Pons (tissue), 1 donor: ENCODE results near the gene TIE1.

Experiments used
- DNase-seq: peaks from one replicate; pipeline ENCODE4 v3.0.0-alpha.2; 2016; ENCODE audit warnings: low spot score

The TIE1 gene

GRCh38 chr1:43300378-43301094 lies at the start of gene TIE1:
Gene TIE1 (plus strand): TSS chr1:43300982. CDS start chr1:43301072, 90 bp downstream.
- no peak for DNase-seq

GRCh38 chr1:43251024-43251423 lies 49.8 kb upstream of the TIE1 start:
- DNase-seq = no peak

DNA sequence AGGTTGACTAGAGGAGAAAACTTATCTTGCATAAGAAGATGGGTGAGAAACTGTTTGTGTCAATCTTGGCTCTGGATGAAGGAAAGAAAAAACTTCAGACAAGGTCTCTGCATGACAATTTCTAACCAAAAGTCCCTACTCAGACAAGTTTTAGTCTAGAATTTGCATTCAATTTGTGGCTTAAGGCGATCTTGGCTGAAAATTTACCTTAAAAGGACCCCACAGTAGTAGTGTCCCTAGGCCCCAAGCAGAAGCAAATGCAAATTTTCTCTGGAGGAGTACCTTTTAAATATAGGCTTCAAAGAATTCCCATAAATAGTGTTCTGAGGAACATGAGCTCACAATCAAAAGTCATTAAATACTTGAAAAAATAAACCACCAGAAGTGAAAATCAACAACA lies 48.6 kb upstream of the TIE1 start:
- DNase-seq = no peak

DNA sequence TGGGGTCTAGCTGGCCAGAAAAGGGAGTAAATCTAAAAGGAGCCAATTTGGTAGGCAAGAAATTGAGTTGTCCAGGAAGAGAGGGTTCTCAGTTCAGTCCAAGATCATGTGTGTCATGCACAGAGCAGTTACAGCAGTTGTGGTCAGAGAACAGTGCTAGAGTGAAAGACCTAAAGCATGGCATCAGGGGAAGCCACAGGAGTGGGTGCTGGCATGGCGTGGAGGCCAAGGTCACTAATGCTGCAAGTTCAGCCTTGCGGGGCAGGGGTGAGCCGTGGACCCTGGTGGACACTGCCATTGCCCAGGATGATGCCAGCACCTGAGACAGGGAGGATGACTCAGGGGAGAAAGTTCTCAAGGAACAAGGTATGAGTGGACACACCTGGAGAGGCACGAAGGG lies 47.6 kb upstream of the TIE1 start:
- DNase-seq = no peak

GRCh38 chr1:43253876-43254275 lies 46.9 kb upstream of the TIE1 start:
- no peak for DNase-seq

- DNase-seq = no peak
These were observed 45.2 kb upstream of the TIE1 start for GRCh38 chr1:43255438-43256210.

DNA sequence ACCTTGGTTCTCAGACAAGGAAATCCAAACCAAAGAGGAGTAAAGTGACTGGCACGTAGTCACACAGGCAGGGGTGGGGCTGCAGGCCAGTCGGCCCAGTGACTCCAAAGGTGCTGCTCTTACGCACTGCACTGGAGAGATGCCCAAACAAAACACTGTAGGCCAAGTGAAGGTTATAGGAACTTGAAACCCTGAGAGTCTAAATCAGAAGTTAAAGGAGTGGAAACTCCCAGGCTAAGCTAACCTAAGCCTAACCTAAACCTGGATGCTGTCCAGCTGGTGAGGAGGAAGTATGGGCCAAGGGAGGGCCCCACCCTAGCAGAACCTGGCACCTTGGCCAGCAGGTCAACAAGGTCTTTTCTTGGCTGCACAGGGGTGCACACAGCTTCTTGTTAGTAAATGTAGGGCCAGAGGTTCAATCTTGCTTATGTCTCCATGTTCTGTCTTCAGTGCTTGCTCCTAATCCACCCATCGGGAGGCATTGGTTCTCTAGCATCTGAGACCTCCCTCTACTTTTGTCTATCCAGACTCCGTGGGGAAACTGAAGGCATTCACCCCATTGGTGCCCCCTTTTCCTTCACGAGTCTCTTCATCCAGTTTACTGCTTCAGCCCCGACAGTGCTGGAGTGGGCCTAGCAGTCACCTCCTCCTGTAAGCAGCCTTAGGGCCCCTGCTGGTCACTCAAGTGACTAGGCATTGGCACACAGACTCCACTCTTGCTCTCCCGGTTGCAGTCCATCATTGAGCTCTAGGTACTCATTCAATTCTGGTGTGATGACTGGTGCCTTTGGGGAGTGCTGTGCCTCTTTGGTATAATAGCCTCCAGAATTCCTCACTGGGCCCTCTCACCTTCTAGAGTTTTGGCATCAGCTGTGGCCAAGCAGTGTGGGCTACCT lies 43.9 kb upstream of the TIE1 start:
- DNase-seq = no peak

GRCh38 chr1:43258370-43258769 lies 42.4 kb upstream of the TIE1 start:
- no peak for DNase-seq

DNA sequence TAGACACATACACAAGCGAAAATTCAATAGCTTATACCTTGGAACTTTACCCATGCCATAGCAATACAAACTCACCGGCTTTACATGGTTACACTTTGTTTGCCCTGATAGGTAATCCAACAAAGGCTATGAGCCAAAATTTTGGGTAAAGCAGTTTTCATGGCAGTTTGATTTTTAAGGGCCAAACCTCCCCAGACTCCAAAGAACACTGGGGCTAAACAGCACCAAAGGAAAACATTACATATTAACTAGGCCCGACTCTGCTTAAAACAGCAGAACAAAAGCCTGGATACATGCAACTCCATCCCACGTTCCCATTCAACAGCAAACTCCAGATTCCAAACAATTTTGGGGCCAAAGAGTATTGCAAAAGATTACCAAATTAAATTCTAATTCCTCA lies 35.4 kb upstream of the TIE1 start:
- DNase-seq = no peak

DNA sequence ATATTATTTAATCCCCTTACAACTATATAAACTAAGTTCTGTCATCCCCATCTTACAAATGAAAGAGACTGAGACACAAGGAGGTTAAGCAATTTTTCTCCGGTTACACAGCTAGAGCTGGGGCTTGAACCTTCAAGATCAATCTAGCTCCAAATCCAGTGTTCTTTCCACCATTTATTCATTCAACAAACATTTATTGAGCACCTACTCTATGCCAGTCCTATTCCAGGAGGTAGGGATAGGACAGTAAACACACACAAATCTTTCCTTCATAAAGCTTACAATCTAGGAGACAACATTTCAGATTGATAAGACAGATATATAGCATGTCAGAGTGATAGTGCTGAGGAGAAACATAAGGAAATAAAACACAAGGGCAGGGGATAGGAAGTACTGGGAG lies 33.9 kb upstream of the TIE1 start:
- no peak for DNase-seq

DNA sequence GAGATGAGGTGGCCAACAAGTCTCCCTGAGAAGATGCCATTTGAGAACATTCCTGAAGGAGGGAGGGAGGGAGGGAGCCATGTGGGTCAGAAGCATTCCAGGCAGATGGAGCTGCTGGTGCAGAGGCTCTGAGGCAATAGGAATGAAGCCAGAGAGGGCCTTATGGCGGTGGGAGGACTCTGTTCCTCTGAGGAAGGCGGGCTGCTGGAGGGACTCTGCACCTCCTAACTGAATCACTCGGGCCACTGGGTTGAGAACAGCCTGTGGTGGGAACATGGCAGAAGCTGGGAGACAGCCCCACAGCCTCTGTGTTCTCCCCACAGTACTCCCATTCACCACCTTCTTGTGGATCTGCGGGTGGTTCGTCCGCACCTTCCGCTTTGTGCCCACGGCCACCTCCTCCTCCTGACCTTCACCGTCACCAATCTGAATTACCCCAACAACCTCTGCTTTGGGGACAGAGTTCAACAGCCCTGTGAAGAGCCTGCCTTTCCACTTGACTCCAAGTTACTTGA lies 33.4 kb upstream of the TIE1 start:
- no peak for DNase-seq

- DNase-seq = no peak
These were observed 32.9 kb upstream of the TIE1 start for GRCh38 chr1:43267818-43268425.

DNA sequence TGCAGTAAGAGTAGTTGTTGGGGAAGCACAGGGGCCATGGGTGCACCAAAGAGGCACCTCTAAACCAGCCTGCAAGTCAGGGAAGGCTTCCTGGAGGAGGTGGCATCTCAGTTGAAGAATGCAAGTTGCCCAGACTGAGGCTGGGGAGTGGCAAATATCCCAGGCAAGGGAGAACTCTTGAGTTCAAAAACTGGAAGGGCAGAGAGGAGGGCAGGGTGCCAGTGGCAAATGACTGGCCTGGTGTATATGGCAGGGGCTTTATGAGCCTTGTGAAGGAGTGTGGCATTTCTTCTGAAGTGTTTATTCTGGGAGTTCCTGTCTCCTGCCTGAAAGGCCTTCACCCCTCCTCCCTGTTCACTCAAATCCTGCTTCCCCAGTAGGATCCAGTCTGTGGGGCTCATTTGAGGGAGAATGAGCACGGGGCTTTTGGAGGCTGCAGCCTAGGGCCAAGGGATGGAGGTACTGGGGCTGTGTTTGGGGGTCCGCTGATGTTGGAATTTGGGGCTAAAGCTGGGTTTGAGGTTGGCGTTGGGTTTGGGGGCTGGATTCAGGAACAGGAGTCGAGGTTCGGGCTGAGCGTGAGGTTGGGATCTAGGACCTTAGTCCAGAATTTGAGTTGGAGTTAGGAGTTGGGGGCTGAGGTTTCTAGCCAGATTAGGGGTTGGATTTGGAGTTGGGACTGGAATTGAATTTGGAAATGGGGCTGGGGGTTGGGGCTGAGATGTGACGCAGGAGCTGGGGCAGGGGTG lies 31.0 kb upstream of the TIE1 start, which contains the start of gene TMEM125:
TMEM125 (plus strand) TSS at position 357 of the 749 bp plus-strand sequence. CDS start 2,740 bp downstream, outside the sequence.
- no peak for DNase-seq

- no peak for DNase-seq
These were observed 30.2 kb upstream of the TIE1 start for GRCh38 chr1:43270421-43271095.

DNA sequence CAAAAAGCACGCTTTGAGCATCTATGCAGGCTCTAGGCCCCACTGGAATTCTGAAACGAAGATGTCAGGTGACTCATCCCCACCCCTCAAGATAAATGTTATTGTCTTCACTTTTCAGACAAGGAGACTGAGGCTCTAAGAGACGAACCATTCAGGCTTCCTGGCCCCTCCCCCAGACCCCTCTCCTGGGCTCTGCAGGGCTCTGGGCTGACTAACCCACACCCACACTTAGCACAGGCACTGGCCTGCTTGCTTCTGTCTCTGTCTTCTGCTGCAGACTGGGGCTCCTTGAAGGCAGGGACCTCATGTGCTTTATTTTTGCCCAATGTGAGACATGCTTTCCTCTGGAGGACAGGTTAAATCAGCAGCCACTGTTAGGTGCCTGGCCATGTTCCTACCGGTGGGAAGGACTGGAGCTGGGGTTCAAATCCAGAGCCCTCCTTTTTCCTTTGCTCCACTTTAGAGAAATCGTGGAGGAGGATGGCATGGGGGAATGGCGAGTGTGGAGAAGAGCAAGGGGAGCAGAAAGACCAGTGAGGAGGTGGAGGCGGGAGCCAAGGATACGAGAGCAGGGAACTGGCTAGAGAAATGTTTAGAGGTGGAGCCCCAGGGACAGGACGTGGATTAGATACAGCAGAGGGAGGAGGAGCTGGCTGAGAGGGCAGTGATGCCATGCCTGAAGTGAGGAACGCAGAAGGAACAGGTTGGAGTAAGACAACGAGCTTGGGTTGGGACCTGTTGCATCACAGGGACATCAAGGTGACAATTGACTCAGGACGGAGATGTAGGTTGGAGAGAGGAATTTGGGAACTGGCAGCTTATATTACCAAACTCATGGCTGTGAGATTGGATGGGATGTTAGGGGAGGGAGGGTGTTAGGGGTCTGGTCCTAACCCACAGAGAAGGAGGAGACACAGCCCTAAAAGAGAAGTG lies 29.3 kb upstream of the TIE1 start:
- DNase-seq = no peak

- peak; percentile 90 for DNase-seq
These were observed 28.6 kb upstream of the TIE1 start for GRCh38 chr1:43272161-43272560.

DNA sequence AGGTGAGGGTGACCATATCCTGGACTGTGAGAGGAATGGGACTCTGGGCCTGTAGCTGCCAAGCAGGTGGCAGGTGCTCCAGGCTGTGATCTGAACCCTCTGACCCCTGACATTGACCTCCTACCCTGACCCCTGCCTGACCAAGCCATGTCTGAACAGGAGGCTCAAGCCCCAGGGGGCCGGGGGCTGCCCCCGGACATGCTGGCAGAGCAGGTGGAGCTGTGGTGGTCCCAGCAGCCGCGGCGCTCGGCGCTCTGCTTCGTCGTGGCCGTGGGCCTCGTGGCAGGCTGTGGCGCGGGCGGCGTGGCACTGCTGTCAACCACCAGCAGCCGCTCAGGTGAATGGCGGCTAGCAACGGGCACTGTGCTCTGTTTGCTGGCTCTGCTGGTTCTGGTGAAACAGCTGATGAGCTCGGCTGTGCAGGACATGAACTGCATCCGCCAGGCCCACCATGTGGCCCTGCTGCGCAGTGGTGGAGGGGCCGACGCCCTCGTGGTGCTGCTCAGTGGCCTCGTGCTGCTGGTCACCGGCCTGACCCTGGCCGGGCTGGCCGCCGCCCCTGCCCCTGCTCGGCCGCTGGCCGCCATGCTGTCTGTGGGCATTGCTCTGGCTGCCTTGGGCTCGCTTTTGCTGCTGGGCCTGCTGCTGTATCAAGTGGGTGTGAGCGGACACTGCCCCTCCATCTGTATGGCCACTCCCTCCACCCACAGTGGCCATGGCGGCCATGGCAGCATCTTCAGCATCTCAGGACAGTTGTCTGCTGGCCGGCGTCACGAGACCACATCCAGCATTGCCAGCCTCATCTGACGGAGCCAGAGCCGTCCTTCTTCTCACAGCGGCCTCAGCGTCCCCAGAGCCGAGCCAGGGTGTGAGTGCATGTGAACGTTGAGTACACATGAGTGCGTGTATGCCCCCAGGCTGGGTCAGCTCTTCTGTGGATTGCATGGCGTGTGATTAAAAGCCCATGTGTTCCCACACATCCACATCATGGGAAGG lies 27.9 kb upstream of the TIE1 start:
- DNase-seq = no peak

DNA sequence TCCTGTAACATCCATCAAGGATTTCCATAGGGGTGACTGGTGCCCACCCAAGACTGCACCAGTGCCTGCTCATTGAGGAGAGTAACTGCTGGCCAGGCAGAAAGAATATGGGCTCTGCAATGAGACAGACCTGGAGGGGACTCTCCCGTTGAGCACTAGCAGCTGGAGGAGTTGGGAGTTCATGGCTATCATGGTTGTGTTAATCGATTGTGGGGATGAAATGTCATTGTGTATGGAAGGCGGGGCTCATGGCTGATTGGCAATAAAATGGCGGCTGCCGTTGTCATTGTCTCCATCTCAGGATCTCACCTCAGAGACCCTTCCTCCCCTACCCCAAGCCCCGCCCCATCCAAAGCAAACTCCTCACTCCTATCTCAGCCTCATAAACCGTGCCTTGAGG lies 27.1 kb upstream of the TIE1 start:
- DNase-seq = no peak
